Spleen (tissue), 11 donors: Measurements from ENCODE around the gene PSMA7. TPM values are rescaled to one million over a fixed set of nuclear protein-coding genes. Genes with fewer than 3 reads are reported as not detected.

ENCODE experiments used
- DNase-seq: peaks from one replicate; pipeline ENCODE4 v3.0.0-alpha.2; 2020
- H3K27ac ChIP-seq, 8 donors: fragments of 200-600 bp; sonication (generic) in 7 of 8; 1 replicate in 4 of 8; 2 replicates in 4 of 8; pipeline versions ENCODE4 v1.5.0 to v1.8.0; 2016 to 2021; ENCODE audit warnings: inconsistent platforms in 4 of 8, mild to moderate bottlenecking in 4 of 8, moderate library complexity in 1 of 8
- H3K27me3 ChIP-seq, 7 donors: fragments of 200-600 bp; sonication (generic) in 6 of 7; replicated peaks in 1 of 7; 1 replicate in 4 of 7; 2 replicates in 3 of 7; pipeline versions ENCODE4 v1.5.0 to v1.8.0; 2016 to 2021; ENCODE audit warnings: inconsistent platforms in 3 of 7, mild to moderate bottlenecking in 1 of 7
- H3K36me3 ChIP-seq, 6 donors: fragments of 200-600 bp; sonication (generic) in 5 of 6; 1 replicate in 4 of 6; 2 replicates in 2 of 6; pipeline versions ENCODE4 v1.5.0 to v1.8.0; 2016 to 2021; ENCODE audit warnings: inconsistent platforms in 2 of 6
- H3K4me1 ChIP-seq, 6 donors: fragments of 200-600 bp; sonication (generic) in 5 of 6; 1 replicate in 3 of 6; 2 replicates in 3 of 6; pipeline versions ENCODE4 v1.5.0 to v1.8.0; 2016 to 2021; ENCODE audit warnings: inconsistent platforms in 3 of 6
- H3K4me3 ChIP-seq, 8 donors: fragments of 200-600 bp; sonication (generic) in 7 of 8; 1 replicate in 4 of 8; 2 replicates in 4 of 8; pipeline versions ENCODE4 v1.5.0 to v1.8.0; 2016 to 2021; ENCODE audit warnings: inconsistent platforms in 4 of 8, mild to moderate bottlenecking in 4 of 8, moderate library complexity in 2 of 8
- H3K9me3 ChIP-seq, 8 donors: fragments of 200-600 bp; sonication (generic) in 7 of 8; 1 replicate in 4 of 8; 2 replicates in 4 of 8; pipeline versions ENCODE4 v1.5.0 to v1.8.0; 2016 to 2021; ENCODE audit warnings: inconsistent platforms in 4 of 8
- POLR2A ChIP-seq, 3 donors: fragments of 450-650 bp; IDR thresholded peaks; one replicate each; pipeline ENCODE4 v1.5.1; 2017; ENCODE audit warnings: antibody characterized with exemption in 3 of 3, mild to moderate bottlenecking in 1 of 3
- POLR2AphosphoS5 ChIP-seq, 3 donors: sonication (generic); formaldehyde crosslinking; IDR thresholded peaks; one replicate each; pipeline ENCODE4 v1.5.1; 2017; ENCODE audit warnings: antibody characterized with exemption in 3 of 3
- WGBS, 5 donors: extraction: QIAGEN DNeasy Blood & Tissue Kit in 3 of 5; methylation state at CpG; one replicate each; pipeline versions ENCODE4 v1.1.5 to v1.1.7; 2013 to 2018; 5-methylcytosine and 5-hydroxymethylcytosine counted together
- intact Hi-C: fragments of 100-400 bp; cut with DNase I; formaldehyde crosslinking; loops from one replicate; pipeline ENCODE4 v1.15.0; 2023; ENCODE audit warnings: low total_unique reads
- polyA plus RNA-seq, 3 donors: library from polyadenylated mRNA; stranded (reverse); fragments of 200-250 nt; gene quantifications; one replicate each; pipeline ENCODE4 v1.2.1, GENCODE V29; 2013
- total RNA-seq, 7 donors: library from RNA; depleted of rRNA in 3 of 7; stranded (reverse); fragments of >200 nt in 3 of 7; fragmentation: NEBNext Ultra II Directional in 4 of 7; extraction: Animal tissue kit (Norgen Biotek cat#: 25700) in 4 of 7; gene quantifications; one replicate each; pipeline versions ENCODE4 v1.1.0 to v1.2.1, GENCODE V29; 2016 to 2021
- TF ChIP-seq, protein P1 (sequence below), 11 experiments: fragments of 200-600 bp in 7 of 11; fragments of 450-650 bp in 4 of 11; sonication (generic) in 4 of 11; IDR thresholded peaks in 8 of 11; conservative IDR thresholded peaks in 3 of 11; 1 replicate in 7 of 11; 2 replicates in 4 of 11; pipeline versions ENCODE4 v1.4.0 to v1.8.0; 2016 to 2021; ENCODE audit warnings: antibody characterized with exemption in 11 of 11, inconsistent platforms in 4 of 11, mild to moderate bottlenecking in 1 of 11
- donor health status: healthy with polysubstance abuse.
- donor health status: DM: no; HTN: no; CAD: no; lungs with moderate emphysema.
- donor health status: DM: no; HTN: no; CAD: no.
- donor health status: Bipolar disorder and iron deficiency.
- donor health status: healthy.
- donor health status: DM: no; HTN: no; CAD: no.
- donor health status: DM: yes; HTN: yes; CAD: no.

Gene PSMA7
- total and polyA plus RNA-seq, 10 donors = 157 to 281 (median 184) TPM

DNA sequence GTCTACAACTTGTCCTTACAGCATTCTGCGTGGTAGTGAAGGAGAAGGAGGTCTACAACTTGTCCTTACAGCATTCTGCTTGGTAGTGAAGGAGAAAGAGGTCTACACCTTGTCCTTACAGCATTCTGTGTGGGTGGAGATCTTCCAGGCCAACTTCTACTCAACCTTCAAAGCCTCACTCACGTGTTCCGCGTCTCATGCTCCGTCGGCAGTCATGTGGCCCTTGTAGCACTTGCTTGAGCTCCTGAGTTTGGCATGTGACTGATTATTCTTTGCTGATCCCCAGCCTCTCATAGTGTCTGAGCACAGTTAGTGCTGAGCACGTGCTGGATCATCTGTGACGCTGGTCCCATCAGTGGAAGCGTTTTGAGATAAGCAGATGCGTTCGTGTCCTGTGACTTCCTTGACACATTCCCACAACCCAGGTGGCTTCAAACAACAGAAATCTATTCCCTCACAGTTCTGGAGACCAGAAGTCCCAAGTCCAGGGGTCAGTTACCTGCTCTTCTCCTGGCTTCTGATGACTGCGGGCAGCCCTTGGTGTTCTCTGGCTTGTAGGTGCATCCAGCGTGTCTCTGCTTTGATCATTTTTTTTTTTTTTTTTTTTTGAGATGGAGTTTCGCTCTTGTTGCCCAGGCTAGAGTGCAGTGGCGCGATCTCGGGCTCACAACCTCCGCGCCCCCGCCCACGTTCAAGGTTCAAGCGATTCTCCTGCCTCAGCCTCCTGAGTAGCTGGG, 3.0 kb upstream of the PSMA7 start:
- H3K4me1 ChIP-seq = peaks cover 20 to 82% (median 63%) of the 10 kb centered on the region in 6 donors
- no peaks in the 10 kb centered on the region for H3K9me3 ChIP-seq
- TF ChIP-seq, protein P1, sequence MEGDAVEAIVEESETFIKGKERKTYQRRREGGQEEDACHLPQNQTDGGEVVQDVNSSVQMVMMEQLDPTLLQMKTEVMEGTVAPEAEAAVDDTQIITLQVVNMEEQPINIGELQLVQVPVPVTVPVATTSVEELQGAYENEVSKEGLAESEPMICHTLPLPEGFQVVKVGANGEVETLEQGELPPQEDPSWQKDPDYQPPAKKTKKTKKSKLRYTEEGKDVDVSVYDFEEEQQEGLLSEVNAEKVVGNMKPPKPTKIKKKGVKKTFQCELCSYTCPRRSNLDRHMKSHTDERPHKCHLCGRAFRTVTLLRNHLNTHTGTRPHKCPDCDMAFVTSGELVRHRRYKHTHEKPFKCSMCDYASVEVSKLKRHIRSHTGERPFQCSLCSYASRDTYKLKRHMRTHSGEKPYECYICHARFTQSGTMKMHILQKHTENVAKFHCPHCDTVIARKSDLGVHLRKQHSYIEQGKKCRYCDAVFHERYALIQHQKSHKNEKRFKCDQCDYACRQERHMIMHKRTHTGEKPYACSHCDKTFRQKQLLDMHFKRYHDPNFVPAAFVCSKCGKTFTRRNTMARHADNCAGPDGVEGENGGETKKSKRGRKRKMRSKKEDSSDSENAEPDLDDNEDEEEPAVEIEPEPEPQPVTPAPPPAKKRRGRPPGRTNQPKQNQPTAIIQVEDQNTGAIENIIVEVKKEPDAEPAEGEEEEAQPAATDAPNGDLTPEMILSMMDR (IDR thresholded peaks at IDR 0.05 in 8 of 11, conservative IDR thresholded peaks at IDR 0.05 in 3 of 11) = no peak
- TF ChIP-seq POLR2A (IDR thresholded peaks at IDR 0.05) (no peak), POLR2AphosphoS5 (IDR thresholded peaks at IDR 0.05) (no peak)
- H3K4me3 ChIP-seq = no peak overlapping the region
- no peak for DNase-seq
- intact Hi-C loops = no loop called here
- WGBS, 5 donors = 91 to 96% (median 94%) methylated on average over 22 of the region's 22 CpGs
- no peaks in the 10 kb centered on the region for H3K27me3 ChIP-seq
- H3K36me3 ChIP-seq = peaks cover 0 to 5% (median 0%) of the 10 kb centered on the region in 6 donors
- H3K27ac ChIP-seq = no peak overlapping the region

DNA sequence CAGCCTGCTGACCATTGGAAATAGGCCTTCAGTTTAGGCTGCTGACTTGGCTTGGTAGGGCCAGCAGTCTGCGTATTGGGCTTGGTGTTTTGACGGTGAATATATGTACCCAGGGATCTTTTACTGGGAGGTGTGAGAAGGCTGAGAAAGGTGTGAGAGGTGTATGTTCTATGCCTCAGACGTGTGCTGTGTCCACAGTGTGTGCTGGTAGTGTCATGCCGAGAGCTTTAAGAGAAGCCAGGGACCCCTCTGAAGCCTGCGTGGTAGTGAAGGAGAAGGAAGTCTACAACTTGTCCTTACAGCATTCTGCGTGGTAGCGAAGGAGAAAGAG, 2.5 kb upstream of the PSMA7 start:
- intact Hi-C loops = no loop called here
- Histone ChIP-seq H3K27ac (no peak overlapping the region), H3K36me3 (peaks cover 0 to 9% (median under 1%) of the 10 kb centered on the region in 6 donors), H3K4me3 (peak overlapping the region in 1 of 8 donors; percentile 81), H3K9me3 (no peaks in the 10 kb centered on the region), H3K27me3 (no peaks in the 10 kb centered on the region), H3K4me1 (peaks cover 22 to 82% (median 64%) of the 10 kb centered on the region in 6 donors)
- DNase-seq = no peak
- 93 to 97% (median 95%) methylated on average over 7 of the region's 7 CpGs for WGBS, 5 donors
- no peak for TF ChIP-seq POLR2AphosphoS5 (IDR thresholded peaks at IDR 0.05)
- TF ChIP-seq, protein P1 (IDR thresholded peaks at IDR 0.05 in 8 of 11, conservative IDR thresholded peaks at IDR 0.05 in 3 of 11) = no peak
- no peak for TF ChIP-seq POLR2A (IDR thresholded peaks at IDR 0.05)

DNA sequence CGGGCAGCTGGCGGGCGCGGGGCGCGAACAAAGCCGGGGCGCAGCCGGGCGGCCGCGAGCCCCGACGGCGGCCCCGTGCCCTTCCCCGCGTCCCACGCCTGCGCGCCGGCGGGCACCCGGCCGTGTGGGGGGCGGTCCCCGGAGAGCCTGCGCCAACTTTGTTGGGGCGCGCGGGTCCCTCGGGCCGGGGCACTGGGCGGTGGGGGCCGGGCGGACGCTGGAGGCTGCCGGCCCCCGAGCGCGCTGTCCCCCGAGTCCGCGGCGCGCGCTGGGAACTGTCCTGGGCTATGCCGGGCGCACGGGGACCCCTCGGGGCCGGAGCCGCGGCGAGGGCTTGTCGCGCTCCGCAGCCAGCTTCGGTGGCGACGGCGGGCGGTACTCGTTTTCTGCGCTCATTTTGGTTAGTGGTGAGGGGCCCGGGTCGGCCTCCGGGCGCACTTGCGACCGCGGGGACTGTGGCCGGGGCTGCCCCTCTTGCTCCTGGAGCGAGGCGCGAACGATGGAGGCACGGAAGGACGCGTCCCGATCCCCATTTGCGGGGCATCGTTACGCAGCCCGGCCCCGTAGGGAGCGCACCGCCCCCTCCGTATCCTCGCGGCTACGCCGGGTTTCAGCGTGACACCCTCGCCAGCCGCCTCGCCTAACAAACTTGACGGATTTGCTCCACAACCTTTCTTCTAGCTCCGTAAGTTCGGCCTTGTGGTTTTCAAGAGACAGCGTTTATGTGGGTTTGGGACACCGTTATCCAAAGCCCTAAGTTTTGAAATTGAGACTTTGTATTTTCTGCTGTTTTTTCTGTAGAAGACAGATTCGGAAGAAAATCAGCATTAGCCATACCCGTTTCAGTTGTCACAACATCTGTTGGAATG, 997 bp upstream of the PSMA7 start:
- Histone ChIP-seq H3K9me3 (no peaks in the 10 kb centered on the region), H3K27me3 (no peaks in the 10 kb centered on the region), H3K27ac (peak overlapping the region; percentile 66 to 99 (median 96)), H3K4me1 (peaks cover 20 to 82% (median 57%) of the 10 kb centered on the region in 6 donors), H3K36me3 (peaks cover 0 to 20% (median 15%) of the 10 kb centered on the region in 6 donors), H3K4me3 (peak overlapping the region; percentile 60 to 97 (median 85))
- peak; percentile 91 for DNase-seq
- no peak for TF ChIP-seq POLR2A (IDR thresholded peaks at IDR 0.05)
- peak in 2 of 3 donors; percentile 80 to 81 for TF ChIP-seq POLR2AphosphoS5 (IDR thresholded peaks at IDR 0.05)
- intact Hi-C loops = loop anchor here (5.0 kb wide), 1 partner anchor 38 kb away; the partner anchor contains the start of gene MTG2
- WGBS, 5 donors = 0 to 2% (median 2%) methylated on average over 26 to 104 of the region's 104 CpGs

DNA sequence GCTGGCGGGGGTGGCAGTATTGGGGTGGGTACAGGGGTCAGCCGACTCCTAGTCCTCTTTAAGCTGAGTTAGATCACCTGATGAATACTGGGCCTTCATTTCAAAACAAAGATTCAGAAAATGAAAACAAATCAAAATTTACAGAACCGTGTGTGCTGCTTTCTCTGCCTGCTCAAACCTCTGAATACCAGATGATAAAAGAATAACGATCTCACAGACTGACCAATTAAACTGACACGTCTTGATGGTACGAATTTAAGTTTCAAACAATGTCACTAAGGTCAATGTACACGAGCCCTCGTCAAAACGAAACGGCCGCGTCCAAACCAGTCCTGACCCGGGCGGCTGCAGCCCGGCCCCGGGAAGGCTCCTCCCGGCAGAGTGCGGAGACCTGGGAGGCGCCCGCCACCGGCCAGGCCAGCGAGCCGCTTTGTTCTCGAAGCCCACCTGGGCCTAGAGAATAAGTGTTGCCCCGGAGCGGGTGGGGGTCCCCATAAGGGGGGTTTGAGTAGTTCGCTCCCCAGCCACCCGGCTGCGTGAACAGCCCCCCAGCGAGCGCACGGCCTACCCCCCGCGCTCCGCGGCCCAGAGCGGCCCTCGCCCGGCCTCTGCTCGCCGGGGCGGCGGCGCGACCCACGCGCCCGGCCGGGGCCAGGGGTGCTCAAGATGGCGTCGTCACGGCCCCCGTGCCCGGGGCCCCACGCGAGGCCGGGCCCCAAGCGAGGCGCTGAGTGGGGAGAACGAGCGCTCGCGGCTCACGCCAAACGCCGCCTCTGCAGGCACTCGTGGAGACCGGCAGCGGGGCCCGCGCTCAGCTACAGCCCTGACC, 728 bp downstream of the PSMA7 start:
- Histone ChIP-seq H3K27me3 (no peaks in the 10 kb centered on the region), H3K4me3 (peak overlapping the region; percentile 60 to 97 (median 82)), H3K36me3 (peaks cover 2 to 38% (median 32%) of the 10 kb centered on the region in 6 donors), H3K9me3 (no peaks in the 10 kb centered on the region), H3K27ac (peak overlapping the region; percentile 86 to 99 (median 96)), H3K4me1 (peaks cover 16 to 73% (median 45%) of the 10 kb centered on the region in 6 donors)
- TF ChIP-seq, protein P1 (IDR thresholded peaks at IDR 0.05 in 8 of 11, conservative IDR thresholded peaks at IDR 0.05 in 3 of 11) = no peak
- TF ChIP-seq POLR2AphosphoS5 (IDR thresholded peaks at IDR 0.05) = peak in 1 of 3 donors; percentile 5
- intact Hi-C loops = loop anchor here (5.0 kb wide), 1 partner anchor 40 kb away; the partner anchor contains the start of gene MTG2
- peak; percentile 88 for DNase-seq
- WGBS, 5 donors = 1 to 4% (median 1%) methylated on average over 15 to 71 of the region's 71 CpGs
